Measurements from ENCODE around the gene ABL2.
"Not testable (repeated sequence)": the region's sequence is repeated elsewhere in the genome, so short reads cannot be mapped to it uniquely, and the experiment has no call there.

ABL2 gene

GRCh38 chr1:179168536-179168935, 60.9 kb downstream of the ABL2 start:
- DNase-seq: no peak

GRCh38 chr1:179167955-179168354, 61.5 kb downstream of the ABL2 start:
- DNase-seq: no peak

GRCh38 chr1:179167418-179167777, 62.1 kb downstream of the ABL2 start:
- no peak for DNase-seq

- DNase-seq: no peak
These were observed 62.6 kb downstream of the ABL2 start for GRCh38 chr1:179166663-179167417.

- DNase-seq: no peak
These were observed 65.0 kb downstream of the ABL2 start for GRCh38 chr1:179164494-179164893.

GRCh38 chr1:179156708-179157107, 72.8 kb downstream of the ABL2 start:
- DNase-seq: no peak

- no peak for DNase-seq
These were observed 73.5 kb downstream of the ABL2 start for GRCh38 chr1:179156026-179156425.

GRCh38 chr1:179155615-179156014, 73.9 kb downstream of the ABL2 start:
- no peak for DNase-seq

GRCh38 chr1:179154437-179154836, 75.0 kb downstream of the ABL2 start:
- DNase-seq: no peak

GRCh38 chr1:179153217-179153616, 76.3 kb downstream of the ABL2 start:
- no peak for DNase-seq

- DNase-seq: no peak
These were observed 77.4 kb downstream of the ABL2 start for GRCh38 chr1:179151908-179152682.

- no peak for DNase-seq
These were observed 82.6 kb downstream of the ABL2 start for GRCh38 chr1:179146911-179147310.

- no peak for DNase-seq
These were observed 83.0 kb downstream of the ABL2 start for GRCh38 chr1:179146476-179146875.

GRCh38 chr1:179145521-179145920, 84.0 kb downstream of the ABL2 start:
- DNase-seq: no peak

GRCh38 chr1:179144626-179145025, 84.9 kb downstream of the ABL2 start:
- DNase-seq: no peak

- no peak for DNase-seq
These were observed 86.2 kb downstream of the ABL2 start for GRCh38 chr1:179143322-179143721.

GRCh38 chr1:179142889-179143299, 86.6 kb downstream of the ABL2 start:
- no peak for DNase-seq

GRCh38 chr1:179141592-179142251, 87.8 kb downstream of the ABL2 start:
- DNase-seq: no peak

GRCh38 chr1:179138755-179139154, 90.7 kb downstream of the ABL2 start:
- DNase-seq: not testable (repeated sequence)

GRCh38 chr1:179137617-179138255, 91.7 kb downstream of the ABL2 start:
- no peak for DNase-seq

- DNase-seq: not testable (repeated sequence)
These were observed 93.8 kb downstream of the ABL2 start for GRCh38 chr1:179135707-179136106.

- DNase-seq: not testable (repeated sequence)
These were observed 94.3 kb downstream of the ABL2 start for GRCh38 chr1:179135168-179135567.

Measured in CD4-positive, alpha-beta T cell treated with Interleukin-21 for 1 hour (primary cell).